WTC11 (cell line): ENCODE data around the gene JAZF1.

ENCODE experiments used
- CTCF ChIP-seq: fragments of 200-600 bp; IDR thresholded peaks from 2 replicates; pipeline ENCODE4 v1.8.0; 2022; ENCODE audit warnings: antibody characterized with exemption
- E2F1 ChIP-seq: sonication (generic); formaldehyde crosslinking; IDR thresholded peaks from 2 replicates; pipeline ENCODE4 v1.8.0; 2022; ENCODE audit warnings: mild to moderate bottlenecking, missing genetic modification reagents
- ELF4 ChIP-seq: sonication (generic); formaldehyde crosslinking; IDR thresholded peaks from 2 replicates; pipeline ENCODE4 v1.8.1; 2022; ENCODE audit warnings: low read depth, mild to moderate bottlenecking, moderate library complexity, missing genetic modification reagents
- NR1H2 ChIP-seq: sonication (generic); formaldehyde crosslinking; IDR thresholded peaks from 2 replicates; pipeline ENCODE4 v1.9.0; 2021; ENCODE audit warnings: mild to moderate bottlenecking, moderate library complexity, missing genetic modification reagents
- SMAD4 ChIP-seq: sonication (generic); formaldehyde crosslinking; IDR thresholded peaks from 2 replicates; pipeline ENCODE4 v1.8.0; 2022; ENCODE audit warnings: mild to moderate bottlenecking, missing genetic modification reagents
- ZNF232 ChIP-seq: sonication (generic); formaldehyde crosslinking; IDR thresholded peaks from 2 replicates; pipeline ENCODE4 v1.8.0; 2022; ENCODE audit warnings: mild to moderate bottlenecking, missing genetic modification reagents
- ZNF281 ChIP-seq: sonication (generic); formaldehyde crosslinking; IDR thresholded peaks from 2 replicates; pipeline ENCODE4 v1.8.0; 2023; ENCODE audit warnings: mild to moderate bottlenecking, missing genetic modification reagents

GRCh38 chr7:28195910-28196620 lies 15.5 kb upstream of the JAZF1 start:
- no peak for TF ChIP-seq CTCF
- TF ChIP-seq SMAD4 = no peak
- TF ChIP-seq E2F1 = no peak
- no peak for TF ChIP-seq ELF4 (CRISPR knock-in tag)
- TF ChIP-seq NR1H2 (CRISPR knock-in tag) = no peak
- TF ChIP-seq ZNF232 (CRISPR knock-in tag) = no peak
- no peak for TF ChIP-seq ZNF281
